ENCODE results near the gene COPE.

Gene COPE

DNA sequence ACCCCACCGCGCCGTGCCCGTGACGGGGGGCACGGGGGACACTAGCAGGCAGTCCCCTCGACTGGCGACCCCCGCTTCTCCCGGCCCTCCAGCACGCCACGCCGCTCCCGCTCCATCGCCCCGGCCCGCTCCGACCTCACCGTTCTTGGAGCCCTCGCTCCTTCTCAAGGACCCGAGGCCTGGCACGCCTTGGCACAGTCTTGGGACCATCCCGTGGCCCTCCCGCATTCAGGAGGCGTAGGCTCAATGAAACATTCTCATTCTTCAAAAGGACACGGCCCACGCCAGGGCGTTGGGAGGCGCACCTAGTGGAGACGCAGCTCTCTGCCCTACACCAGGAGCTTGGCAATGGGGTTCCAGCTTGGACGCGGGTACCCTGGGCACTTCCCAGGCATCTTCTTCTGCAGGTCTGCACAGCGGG is 22.8 kb downstream of the COPE start:
- FAIRE-seq (no peak), DNase-seq (ENCODE audit: extremely low spot score, insufficient read length, low read depth) (no peak)

DNA sequence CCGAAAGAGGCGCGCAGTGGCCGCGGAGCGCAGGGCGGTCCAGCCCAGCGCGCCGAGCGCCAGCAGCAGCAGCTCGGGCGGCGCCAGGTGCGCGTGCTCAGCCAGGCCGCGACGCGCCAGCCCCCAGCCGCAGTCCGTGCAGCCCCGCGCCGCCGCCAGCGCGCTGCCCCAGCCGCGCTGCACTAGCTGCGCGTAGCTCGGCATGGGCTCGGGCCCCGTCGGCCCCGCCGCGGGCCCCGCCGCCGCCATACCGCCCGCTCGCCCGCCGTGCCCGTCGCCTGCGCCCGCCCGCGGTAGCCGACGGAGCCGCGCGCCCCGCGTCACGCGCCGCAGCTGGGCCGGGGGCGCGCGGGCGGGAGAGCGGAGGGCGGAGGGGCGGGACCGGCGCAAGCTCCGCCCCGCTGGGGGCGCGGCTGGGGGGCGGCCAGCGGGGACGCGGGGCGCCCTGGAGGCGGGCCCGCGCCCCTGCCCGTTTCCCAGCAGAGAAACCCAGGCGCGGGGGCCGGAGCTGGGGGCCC is 23.3 kb downstream of the COPE start, which contains the start of gene CERS1:
Gene CERS1 (minus strand): TSS at position 335 of the 518 bp plus-strand sequence. CDS start 86 bp downstream, at position 249.
- FAIRE-seq (no peak), DNase-seq (ENCODE audit: extremely low spot score, insufficient read length, low read depth) (no peak)

DNA sequence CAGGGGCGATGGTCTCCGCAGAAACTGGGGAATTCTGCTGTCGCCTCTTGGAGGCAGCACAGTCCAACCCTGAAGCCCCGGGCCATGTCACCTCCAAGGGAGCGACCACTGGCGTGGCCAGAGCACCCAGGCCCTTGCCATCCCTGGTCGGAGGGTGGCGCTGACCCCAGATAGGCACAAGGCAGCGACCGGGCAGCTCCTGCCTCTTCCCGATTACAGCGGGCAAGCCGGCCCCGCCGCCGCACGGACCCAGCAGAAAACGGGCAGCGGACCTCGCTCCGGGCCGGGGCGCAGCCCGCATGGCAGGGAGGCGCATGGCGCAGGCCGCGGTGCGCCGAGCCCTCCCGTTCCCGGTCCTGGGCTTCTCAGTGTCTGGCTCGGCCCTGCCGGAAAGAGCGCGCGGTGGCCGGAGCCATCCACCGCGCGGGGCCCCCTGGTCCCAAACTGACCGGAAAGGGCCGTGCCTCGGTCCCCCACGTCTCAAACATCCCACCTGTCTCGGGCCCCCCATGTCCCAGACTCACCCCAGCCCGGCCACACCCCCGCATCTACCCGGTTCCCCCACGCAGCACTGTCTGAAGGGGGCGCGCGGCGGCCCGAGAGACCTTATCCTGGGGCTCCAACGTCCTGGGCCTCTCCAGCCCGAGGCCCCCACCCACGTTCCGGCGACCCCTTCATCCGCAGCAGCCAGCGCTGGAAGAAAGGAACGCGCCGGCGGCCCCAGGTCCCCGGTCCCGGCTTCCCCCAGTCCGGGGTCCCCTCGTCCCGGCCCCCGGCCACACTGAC is 24.0 kb downstream of the COPE start:
- no peak for DNase-seq (ENCODE audit: extremely low spot score, insufficient read length, low read depth)
- FAIRE-seq, result no peak

DNA sequence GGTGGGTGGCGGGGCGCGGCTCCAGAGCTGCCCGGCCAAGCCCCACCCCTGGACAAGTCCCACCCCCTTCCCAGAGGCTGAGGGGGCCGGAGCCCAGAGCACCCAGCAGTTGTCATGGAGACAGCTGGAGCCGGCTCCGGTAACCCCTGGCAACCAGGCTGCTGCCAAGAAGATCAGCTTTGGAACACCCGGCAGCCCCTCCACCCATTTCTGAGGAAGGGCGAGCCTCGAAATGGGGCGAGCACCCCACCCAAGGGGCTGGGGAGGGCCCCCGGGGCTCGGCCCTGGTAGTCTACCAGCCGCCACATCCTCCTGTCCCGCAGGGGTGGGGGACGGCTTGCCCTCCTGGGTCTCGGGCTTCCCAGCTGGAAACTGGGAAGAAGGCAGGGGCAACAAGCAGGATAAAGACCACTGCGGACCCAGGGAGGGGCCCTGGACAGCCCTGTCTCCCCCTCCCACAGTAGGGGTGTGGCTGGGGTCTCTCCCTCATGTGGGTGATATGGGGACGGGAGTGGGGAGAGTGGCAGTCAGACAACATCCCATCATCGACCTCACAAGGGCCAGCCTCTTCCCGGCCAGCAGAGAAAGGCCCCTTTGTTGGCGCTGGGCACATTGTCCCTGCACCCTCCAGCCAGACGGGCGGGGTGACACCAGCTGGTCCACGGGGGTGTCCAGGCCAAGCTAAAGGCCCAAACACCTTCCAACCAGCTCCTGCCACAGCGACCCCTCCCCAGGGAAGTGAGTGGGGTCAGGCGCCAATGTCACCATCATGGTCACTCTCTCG is 24.7 kb downstream of the COPE start:
- no peak for DNase-seq (ENCODE audit: extremely low spot score, insufficient read length, low read depth)
- no peak for FAIRE-seq

DNA sequence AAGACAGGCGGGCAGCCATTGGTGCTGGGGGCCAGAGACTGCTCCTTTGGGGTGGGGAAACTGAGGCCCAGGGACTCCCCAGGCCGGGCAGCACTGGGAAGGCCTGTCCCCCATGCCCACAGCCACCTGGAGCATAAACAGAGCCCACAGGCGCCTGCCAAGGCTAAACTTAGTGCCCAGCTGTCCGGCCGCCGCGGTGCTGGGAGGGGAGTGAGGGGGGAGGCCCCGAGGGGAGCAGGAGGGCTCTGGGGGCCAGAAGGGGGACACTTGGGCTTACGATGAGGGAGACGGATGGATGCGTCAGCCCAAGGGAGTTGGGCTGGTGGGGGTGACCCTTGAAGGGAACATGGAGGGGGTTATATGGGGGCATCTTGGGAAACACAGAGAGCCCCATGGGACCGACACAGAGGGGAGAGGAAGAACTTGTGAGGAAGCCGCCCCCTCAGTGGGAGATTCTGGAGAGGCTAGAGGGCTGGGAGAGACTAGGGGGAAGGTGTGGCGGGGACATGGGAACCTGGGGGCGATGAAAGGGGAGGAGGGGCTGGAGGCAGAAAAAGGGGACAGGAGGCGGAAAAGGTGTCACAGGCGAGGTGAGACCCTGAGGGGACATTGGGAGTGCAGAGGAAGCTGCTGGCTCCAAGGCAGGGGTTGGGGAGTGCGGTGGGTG is 25.5 kb downstream of the COPE start:
- FAIRE-seq, result no peak
- no peak for DNase-seq (ENCODE audit: extremely low spot score, insufficient read length, low read depth)

DNA sequence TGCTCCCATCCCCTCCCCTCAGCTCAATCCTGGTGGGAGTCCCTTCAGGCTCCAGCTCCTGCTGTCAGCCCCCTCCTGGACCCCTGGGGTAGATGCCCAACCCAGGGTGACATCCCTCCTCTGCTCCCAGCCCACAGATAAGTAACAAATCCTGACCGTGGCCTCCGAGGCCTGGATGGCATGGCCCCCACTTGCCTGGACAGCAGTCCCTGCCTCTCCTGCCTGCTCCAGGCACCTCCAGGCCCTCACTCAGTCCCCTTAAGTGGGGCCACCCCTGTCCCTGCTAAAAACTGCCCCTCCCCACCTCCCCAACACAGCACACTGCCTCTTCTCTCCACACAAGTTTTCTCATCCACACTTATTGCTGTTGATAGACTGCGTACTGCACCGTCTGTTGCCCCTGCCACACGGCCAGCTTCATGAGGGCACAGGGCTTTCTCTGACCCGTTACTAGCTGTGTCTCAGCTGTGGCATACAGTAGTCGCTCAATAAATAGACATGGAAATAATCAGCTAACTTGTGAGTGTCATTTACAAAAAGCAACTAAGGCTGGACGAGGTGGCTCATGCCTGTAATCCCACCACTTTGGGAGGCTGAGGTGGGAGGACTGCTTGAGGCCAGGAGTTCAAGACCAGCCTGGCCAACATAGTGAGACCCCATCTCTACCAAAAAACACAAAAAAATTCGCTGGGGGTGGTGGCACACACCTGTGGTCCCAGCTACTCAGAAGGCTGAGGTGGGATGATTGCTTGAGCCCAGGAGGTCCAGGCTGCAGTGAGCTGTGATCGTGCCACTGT is 29.0 kb downstream of the COPE start:
- FAIRE-seq (no peak), DNase-seq (ENCODE audit: extremely low spot score, insufficient read length, low read depth) (no peak)

DNA sequence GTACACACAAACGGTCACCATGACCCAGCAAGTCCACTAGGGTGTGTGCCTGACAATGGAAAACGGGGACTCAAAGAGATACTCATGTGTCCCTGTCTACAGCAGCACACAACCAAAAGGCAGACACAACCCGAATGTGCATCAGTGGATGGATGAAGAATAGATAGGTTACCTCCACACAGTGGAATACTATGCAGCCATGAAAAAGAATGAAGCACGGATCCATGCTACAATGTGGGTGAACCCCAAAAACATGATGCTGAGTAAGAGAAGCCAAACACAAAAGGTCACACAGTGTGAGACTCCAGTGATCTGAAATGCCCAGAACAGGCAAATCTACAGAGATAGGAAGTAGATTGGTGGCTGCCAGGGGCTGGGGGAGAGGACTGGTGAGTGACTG is 32.2 kb downstream of the COPE start:
- no peak for FAIRE-seq
- no peak for DNase-seq (ENCODE audit: extremely low spot score, insufficient read length, low read depth)

DNA sequence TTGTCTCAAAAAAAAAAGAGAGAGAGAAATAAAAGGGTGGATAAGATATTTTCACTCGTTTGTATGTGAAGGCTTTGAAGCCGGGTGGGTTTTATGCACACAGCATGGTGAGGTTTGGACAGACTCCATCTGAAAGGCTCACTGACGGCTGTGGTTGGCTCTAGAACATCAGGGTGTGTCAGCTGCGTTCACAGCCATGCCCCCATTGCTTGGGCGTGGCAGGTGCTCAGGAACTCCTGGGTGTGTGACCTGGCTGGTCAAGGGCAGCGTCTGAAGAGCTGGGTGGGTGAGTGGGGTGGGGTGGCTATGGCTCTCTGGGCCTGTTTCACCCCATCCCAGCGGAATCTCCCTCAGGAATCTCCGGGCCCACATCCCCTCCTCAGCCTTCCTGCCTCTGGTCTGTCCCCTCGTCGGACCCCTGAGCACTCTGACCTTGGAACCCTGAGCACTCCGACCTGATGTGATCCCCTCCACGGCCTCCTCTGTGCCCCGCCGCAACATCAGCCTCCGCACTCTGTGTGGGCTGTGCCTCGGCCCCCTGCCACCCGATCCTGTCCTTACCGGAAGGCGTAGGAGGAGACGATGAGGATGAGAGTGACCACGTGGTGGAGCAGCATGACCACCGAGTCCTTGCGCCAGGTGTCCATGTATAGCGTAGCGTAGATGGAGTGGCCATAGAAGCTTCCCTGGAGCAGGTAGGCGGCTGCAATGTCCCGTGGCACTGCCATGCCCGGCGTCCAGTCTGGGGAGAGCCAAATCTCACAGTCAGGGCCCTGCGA is 35.5 kb downstream of the COPE start:
- FAIRE-seq (no peak), DNase-seq (ENCODE audit: extremely low spot score, insufficient read length, low read depth) (no peak)

- no peak for DNase-seq (ENCODE audit: extremely low spot score, insufficient read length, low read depth)
Measured at GRCh38 chr19:18881491-18881890, 37.7 kb downstream of the COPE start.

DNA sequence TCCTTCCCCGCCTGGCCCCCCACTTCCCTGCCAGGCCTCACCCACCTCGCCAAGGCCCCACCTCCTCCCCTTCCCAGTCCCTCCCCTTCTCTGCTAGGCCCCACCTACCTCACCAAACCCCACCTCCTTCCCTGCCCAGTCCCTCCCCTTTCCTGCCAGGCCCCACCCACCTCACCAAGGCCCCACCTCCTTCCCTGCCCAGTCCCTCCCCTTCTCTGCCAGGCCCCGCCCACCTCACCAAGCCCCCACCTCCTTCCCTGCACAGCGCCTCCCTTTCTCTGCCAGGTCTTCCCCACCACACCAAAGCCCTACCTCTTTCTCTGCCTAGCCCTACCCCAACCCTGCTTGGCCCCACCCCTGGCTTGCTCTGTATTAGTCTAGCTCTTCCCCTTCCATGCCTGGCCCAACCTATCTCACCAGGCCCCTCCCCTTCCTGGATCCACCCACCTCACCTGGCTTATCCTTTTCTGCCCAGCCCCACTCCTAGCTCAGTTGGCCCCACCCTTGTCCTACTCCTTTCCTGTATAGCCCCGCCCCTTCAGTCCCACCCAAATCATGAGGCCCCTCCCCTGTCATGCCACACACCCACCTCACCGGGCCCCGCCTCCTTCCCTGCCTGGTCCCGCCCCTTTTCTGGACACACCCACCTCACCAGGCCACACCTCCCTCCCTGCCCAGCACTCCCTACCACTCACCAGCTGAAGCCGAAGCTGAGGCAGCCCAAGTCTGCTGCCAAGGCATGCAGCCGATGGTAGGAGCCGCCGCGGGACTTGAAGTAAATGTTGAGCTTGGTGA is 39.4 kb downstream of the COPE start:
- DNase-seq (ENCODE audit: extremely low spot score, insufficient read length, low read depth) (no peak), FAIRE-seq (no peak)

More at GRCh38 chr19:18881491-18881890, 37.7 kb downstream of the COPE start:
- FAIRE-seq, result no peak

- DNase-seq (ENCODE audit: extremely low spot score, insufficient read length, low read depth), result no peak
- no peak for FAIRE-seq
Measured at GRCh38 chr19:18878858-18879578, 40.2 kb downstream of the COPE start.

DNA sequence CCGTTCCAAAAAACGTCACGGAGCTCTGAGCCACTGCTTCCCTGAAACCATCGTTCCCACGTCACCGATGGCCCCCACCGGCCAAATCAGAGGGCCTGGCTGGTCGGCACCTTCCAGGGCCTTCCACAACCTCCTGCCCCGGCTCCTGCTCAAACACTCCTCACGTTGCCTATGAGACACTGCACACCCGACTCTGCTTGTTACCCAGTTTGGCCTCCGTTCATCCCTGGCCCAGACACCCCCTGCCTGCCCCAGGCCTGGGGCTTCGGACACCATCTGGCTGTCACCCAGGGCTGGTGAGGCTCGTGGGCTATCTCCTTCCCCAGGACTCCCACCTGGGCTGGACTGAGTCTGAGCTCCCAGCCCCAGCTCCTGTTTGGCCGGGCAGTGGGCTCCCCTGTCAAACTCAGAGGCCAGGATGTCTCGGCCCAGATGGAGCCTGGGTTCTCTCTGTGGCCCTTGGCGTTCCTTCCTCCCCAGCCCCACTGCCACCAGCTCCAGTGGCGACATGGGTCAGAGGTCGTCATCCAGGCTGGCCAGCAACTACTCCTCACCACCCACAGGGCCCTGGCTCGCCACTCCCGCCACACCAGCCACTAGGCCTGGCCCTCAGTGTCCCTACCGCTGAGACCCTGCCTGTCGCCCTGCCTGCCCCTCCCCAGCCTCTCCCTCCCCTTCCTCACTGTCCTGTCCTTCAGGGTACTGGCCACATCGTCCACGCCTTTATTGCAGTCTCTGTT is 41.0 kb downstream of the COPE start:
- no peak for DNase-seq (ENCODE audit: extremely low spot score, insufficient read length, low read depth)
- no peak for FAIRE-seq

- FAIRE-seq (no peak), DNase-seq (ENCODE audit: extremely low spot score, insufficient read length, low read depth) (no peak)
Measured at GRCh38 chr19:18876865-18877264, 42.3 kb downstream of the COPE start.

DNA sequence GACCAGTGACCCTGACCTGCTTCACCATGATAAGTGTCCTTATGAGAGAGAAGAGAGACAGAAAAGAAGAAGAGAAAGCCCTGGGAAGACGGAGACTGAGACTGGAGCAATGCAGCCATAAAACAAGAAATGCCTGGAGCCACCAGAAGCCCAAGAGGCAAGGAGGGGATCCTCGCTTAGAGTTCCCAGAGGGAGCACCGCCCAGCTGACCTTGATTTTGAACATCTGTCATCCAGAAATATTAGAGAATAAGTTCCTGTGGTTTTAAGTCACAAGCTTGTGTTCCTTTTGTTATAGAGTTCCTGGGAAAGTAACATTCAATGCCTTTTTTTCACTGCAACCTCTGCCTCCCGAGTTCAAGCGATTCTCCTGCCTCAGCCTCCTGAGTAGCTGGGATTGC is 43.5 kb downstream of the COPE start:
- no peak for FAIRE-seq
- no peak for DNase-seq (ENCODE audit: extremely low spot score, insufficient read length, low read depth)

GRCh38 chr19:18871543-18871942 is 47.6 kb downstream of the COPE start:
- DNase-seq (ENCODE audit: extremely low spot score, insufficient read length, low read depth), result no peak
- FAIRE-seq, result no peak

- no peak for DNase-seq (ENCODE audit: extremely low spot score, insufficient read length, low read depth)
- no peak for FAIRE-seq
Measured at GRCh38 chr19:18870531-18871172, 48.5 kb downstream of the COPE start.

Measured in GM18507 (cell line).